Measurements from ENCODE around the gene KANK4. TPM values are rescaled to one million over a fixed set of nuclear protein-coding genes. Genes with fewer than 3 reads are reported as not detected.

Gene KANK4
- total RNA-seq, 1 experiment from 2014 or later: 21.5 TPM

- BruUV-seq (replicated peaks): no TSS peak
- Mint-ChIP-seq H3K27me3 (ENCODE audit: insufficient read depth, unreplicated experiment) (no peaks in the 10 kb centered on the region), H3K4me3 (ENCODE audit: unreplicated experiment) (no peak overlapping the region), H3K36me3 (ENCODE audit: insufficient read depth, unreplicated experiment) (peaks cover 49% of the 10 kb centered on the region), H3K27ac (ENCODE audit: unreplicated experiment) (no peak overlapping the region), H3K4me1 (ENCODE audit: low read depth, unreplicated experiment) (no peaks in the 10 kb centered on the region), H3K9me3 (ENCODE audit: unreplicated experiment) (no peaks in the 10 kb centered on the region)
- POLR2A ChIA-PET: no interaction called here
- Histone ChIP-seq H3K27me3 (replicated peaks; ENCODE audit: control insufficient read depth, insufficient read depth, low read length) (no peaks in the 10 kb centered on the region), H3K4me1 (peaks cover 7% of the 10 kb centered on the region; the same call in 1 of the 2 replicates), H3K4me3 (ENCODE audit: low read depth, low read length) (no peak overlapping the region), H3K36me3 (ENCODE audit: control insufficient read depth, insufficient read depth, low read length) (peaks cover 3% of the 10 kb centered on the region; the same call in 1 of the 2 replicates), H3K9me3 (no peaks in the 10 kb centered on the region)
- CTCF ChIA-PET: no interaction called here
- TF ChIP-seq CTCF (IDR thresholded peaks at IDR 0.05; ENCODE audit: insufficient read depth in 1 of 2, low read depth in 1 of 2, low read length in 1 of 2, severe bottlenecking in 1 of 2, unreplicated experiment in 1 of 2): no peak
- no peak for DNase-seq
- intact Hi-C loops (cut with micrococcal nuclease; ENCODE audit: unreplicated experiment): no loop called here
These were observed 47.1 kb downstream of the KANK4 start for GRCh38 chr1:62271948-62272728.

GRCh38 chr1:62271134-62271533 is 48.1 kb downstream of the KANK4 start:
- BruUV-seq (replicated peaks): no TSS peak

More at GRCh38 chr1:62271134-62271533, 48.1 kb downstream of the KANK4 start:
- H3K27ac Mint-ChIP-seq (ENCODE audit: unreplicated experiment): no peak overlapping the region
- CTCF ChIA-PET: no interaction called here
- Histone ChIP-seq H3K36me3 (ENCODE audit: control insufficient read depth, insufficient read depth, low read length) (peaks cover 4% of the 10 kb centered on the region; the same call in 1 of the 2 replicates), H3K27me3 (replicated peaks; ENCODE audit: control insufficient read depth, insufficient read depth, low read length) (no peaks in the 10 kb centered on the region), H3K4me3 (ENCODE audit: low read depth, low read length) (no peak overlapping the region), H3K9me3 (no peaks in the 10 kb centered on the region), H3K4me1 (peaks cover 7% of the 10 kb centered on the region; the same call in 1 of the 2 replicates)
- no peaks in the 10 kb centered on the region for H3K9me3 Mint-ChIP-seq (ENCODE audit: unreplicated experiment)
- H3K27me3 Mint-ChIP-seq (ENCODE audit: insufficient read depth, unreplicated experiment): no peaks in the 10 kb centered on the region
- H3K36me3 Mint-ChIP-seq (ENCODE audit: insufficient read depth, unreplicated experiment): peaks cover 49% of the 10 kb centered on the region
- POLR2A ChIA-PET: no interaction called here
- intact Hi-C loops (cut with micrococcal nuclease; ENCODE audit: unreplicated experiment): no loop called here
- DNase-seq: no peak
- H3K4me3 Mint-ChIP-seq (ENCODE audit: unreplicated experiment): no peak overlapping the region
- H3K4me1 Mint-ChIP-seq (ENCODE audit: low read depth, unreplicated experiment): no peaks in the 10 kb centered on the region
- no peak for TF ChIP-seq CTCF (IDR thresholded peaks at IDR 0.05; ENCODE audit: insufficient read depth in 1 of 2, low read depth in 1 of 2, low read length in 1 of 2, severe bottlenecking in 1 of 2, unreplicated experiment in 1 of 2)
